AG04449 (cell line): Measurements from ENCODE around the gene AMFR.

Experiments used
- CTCF ChIA-PET: fragments of 350-600 bp; formaldehyde crosslinking; extraction: SDS; loops from one replicate; lab custom pipeline; 2021; ENCODE audit warnings: antibody characterized with exemption; lab: Yijun Ruan, JAX
- POLR2A ChIA-PET: fragments of 400-600, 350-600 bp; formaldehyde crosslinking; extraction: SDS; loops from one replicate; lab custom pipeline; 2020; ENCODE audit warnings: antibody characterized with exemption, inconsistent platforms; lab: Yijun Ruan, JAX
- DNase-seq: peaks from one replicate; pipeline ENCODE4 v3.0.0-alpha.2; 2010; ENCODE audit warnings: low read depth, low spot score
- H3K4me3 ChIP-seq: 2 replicates; pipeline ENCODE4 v1.5.1; 2011; ENCODE audit warnings: low read depth, mild to moderate bottlenecking, control low read depth, low read length
- CTCF ChIP-seq: IDR thresholded peaks from one replicate; pipeline ENCODE4 v1.5.1; 2011; ENCODE audit warnings: mild to moderate bottlenecking, moderate library complexity, low read length, control low read depth, inconsistent platforms; ENCODE audit not compliant: insufficient read depth; ENCODE audit errors: missing control alignments

The AMFR gene

GRCh38 chr16:56314244-56314850 lies 111.0 kb downstream of the AMFR start:
- POLR2A ChIA-PET = no interaction called here
- no peak for TF ChIP-seq CTCF
- H3K4me3 ChIP-seq = no peak overlapping the region
- CTCF ChIA-PET = interaction anchor here (0.7 to 2.3 kb wide), 4 partner anchors 8 to 372 kb away, joined by 3 to 19 read pairs (median 4); no protein-coding TSS in a partner anchor
- DNase-seq = no peak

GRCh38 chr16:56312556-56312955 lies 112.8 kb downstream of the AMFR start:
- ChIA-PET CTCF (interaction anchor here (1.7 to 1.9 kb wide), 2 partner anchors 10 to 369 kb away, joined by 3 to 5 read pairs; no protein-coding TSS in a partner anchor), POLR2A (no interaction called here)
- no peak for TF ChIP-seq CTCF
- H3K4me3 ChIP-seq = no peak overlapping the region
- DNase-seq = no peak

GRCh38 chr16:56312028-56312300 lies 113.4 kb downstream of the AMFR start:
- no peak for DNase-seq
- H3K4me3 ChIP-seq = no peak overlapping the region
- CTCF ChIA-PET = no interaction called here
- POLR2A ChIA-PET = no interaction called here
- no peak for TF ChIP-seq CTCF
